ENCODE results near the gene CDC37L1. TPM values are rescaled to one million over a fixed set of nuclear protein-coding genes. Genes with fewer than 3 reads are reported as not detected.

CDC37L1 gene
- total and polyA plus RNA-seq, 3 donors from 2014 or later: 18.2 to 31.2 (median 31.2) TPM

DNA sequence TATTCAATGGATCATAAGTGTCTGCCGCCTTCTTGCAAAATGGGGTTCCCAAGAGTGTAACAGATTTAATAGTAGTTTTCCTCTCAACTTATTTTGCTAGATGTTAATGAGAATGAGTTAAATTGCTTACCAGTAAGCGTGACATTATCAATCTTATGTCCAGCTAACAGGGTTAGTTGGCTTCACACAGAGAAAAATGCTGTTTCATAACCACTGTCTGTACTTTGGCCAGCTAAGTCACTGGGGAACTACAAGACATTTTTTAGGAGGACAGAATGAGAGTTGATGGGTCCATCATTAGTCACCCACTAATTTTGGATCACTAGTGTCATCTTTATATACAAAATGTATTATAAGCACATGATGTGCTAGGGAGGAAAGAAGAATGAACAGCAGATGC, 1.4 kb downstream of the CDC37L1 start:
- intact Hi-C loops (cut with DNase I; ENCODE audit: low total_unique reads): no loop called here
- Histone ChIP-seq H3K27me3 (no peaks in the 10 kb centered on the region), H3K4me3 (peak overlapping the region; percentile 93 to 95), H3K4me1 (peaks cover 18% of the 10 kb centered on the region), H3K9me3 (no peaks in the 10 kb centered on the region), H3K36me3 (ENCODE audit: low read depth, missing control alignments) (no peaks in the 10 kb centered on the region), H3K27ac (peak overlapping the region; percentile 98)
- no peak for TF ChIP-seq POLR2A (IDR thresholded peaks at IDR 0.05)
- TF ChIP-seq, protein P1, sequence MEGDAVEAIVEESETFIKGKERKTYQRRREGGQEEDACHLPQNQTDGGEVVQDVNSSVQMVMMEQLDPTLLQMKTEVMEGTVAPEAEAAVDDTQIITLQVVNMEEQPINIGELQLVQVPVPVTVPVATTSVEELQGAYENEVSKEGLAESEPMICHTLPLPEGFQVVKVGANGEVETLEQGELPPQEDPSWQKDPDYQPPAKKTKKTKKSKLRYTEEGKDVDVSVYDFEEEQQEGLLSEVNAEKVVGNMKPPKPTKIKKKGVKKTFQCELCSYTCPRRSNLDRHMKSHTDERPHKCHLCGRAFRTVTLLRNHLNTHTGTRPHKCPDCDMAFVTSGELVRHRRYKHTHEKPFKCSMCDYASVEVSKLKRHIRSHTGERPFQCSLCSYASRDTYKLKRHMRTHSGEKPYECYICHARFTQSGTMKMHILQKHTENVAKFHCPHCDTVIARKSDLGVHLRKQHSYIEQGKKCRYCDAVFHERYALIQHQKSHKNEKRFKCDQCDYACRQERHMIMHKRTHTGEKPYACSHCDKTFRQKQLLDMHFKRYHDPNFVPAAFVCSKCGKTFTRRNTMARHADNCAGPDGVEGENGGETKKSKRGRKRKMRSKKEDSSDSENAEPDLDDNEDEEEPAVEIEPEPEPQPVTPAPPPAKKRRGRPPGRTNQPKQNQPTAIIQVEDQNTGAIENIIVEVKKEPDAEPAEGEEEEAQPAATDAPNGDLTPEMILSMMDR (IDR thresholded peaks at IDR 0.05): no peak
- WGBS, 2 donors: 37 to 38% methylated on average over 2 of the region's 2 CpGs
- DNase-seq: no peak

DNA sequence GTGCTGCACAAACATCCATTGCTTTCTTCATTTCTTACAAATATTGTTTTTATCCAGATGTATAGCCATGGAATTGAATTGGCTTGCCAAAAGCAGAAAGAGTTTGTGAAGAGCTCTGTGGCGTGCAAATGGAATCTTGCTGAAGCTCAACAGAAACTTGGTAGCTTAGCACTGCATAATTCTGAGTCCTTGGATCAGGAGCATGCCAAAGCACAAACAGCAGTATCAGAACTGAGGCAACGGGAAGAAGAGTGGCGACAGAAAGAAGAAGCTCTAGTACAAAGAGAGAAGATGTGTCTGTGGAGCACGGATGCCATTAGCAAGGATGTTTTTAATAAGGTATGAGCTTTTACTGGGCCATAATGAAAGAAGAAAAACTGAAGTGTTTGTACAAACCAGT, 5.5 kb downstream of the CDC37L1 start:
- Histone ChIP-seq H3K27ac (peak overlapping the region in 1 of 2 donors; percentile 21), H3K4me3 (no peak overlapping the region), H3K36me3 (ENCODE audit: low read depth, missing control alignments) (no peaks in the 10 kb centered on the region), H3K9me3 (no peaks in the 10 kb centered on the region), H3K27me3 (no peaks in the 10 kb centered on the region), H3K4me1 (peaks cover 26% of the 10 kb centered on the region)
- WGBS, 2 donors: 73 to 86% methylated on average over 4 of the region's 4 CpGs
- TF ChIP-seq, protein P1 (IDR thresholded peaks at IDR 0.05): no peak
- no peak for TF ChIP-seq POLR2A (IDR thresholded peaks at IDR 0.05)
- no peak for DNase-seq
- intact Hi-C loops (cut with DNase I; ENCODE audit: low total_unique reads): no loop called here

DNA sequence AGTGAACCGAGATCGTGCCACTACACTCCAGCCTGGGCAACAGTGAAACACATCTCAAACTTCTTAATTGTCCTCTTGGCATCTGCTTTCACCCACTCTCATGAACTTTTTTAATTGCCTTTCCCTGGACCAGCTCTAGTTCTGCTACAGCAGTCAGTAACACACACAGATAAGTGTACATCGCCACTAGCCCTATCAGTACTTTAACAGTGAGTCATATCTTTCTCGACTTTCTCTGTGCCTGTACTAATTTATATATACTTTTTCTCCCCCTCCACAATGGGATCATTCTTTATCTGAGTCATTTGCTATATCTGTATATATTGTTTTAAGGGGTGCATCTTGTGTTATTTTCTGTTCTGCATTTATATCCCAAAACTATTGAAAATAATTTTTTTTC, 6.7 kb downstream of the CDC37L1 start:
- peak overlapping the region in 1 of 2 donors; percentile 21 for H3K27ac ChIP-seq
- H3K9me3 ChIP-seq: no peaks in the 10 kb centered on the region
- 59 to 60% methylated on average over 4 of the region's 4 CpGs for WGBS, 2 donors
- no peak overlapping the region for H3K4me3 ChIP-seq
- no peaks in the 10 kb centered on the region for H3K36me3 ChIP-seq (ENCODE audit: low read depth, missing control alignments)
- peaks cover 20% of the 10 kb centered on the region for H3K4me1 ChIP-seq
- no peaks in the 10 kb centered on the region for H3K27me3 ChIP-seq
- TF ChIP-seq POLR2A (IDR thresholded peaks at IDR 0.05): no peak
- TF ChIP-seq, protein P1 (IDR thresholded peaks at IDR 0.05): no peak
- intact Hi-C loops (cut with DNase I; ENCODE audit: low total_unique reads): no loop called here
- DNase-seq: no peak

DNA sequence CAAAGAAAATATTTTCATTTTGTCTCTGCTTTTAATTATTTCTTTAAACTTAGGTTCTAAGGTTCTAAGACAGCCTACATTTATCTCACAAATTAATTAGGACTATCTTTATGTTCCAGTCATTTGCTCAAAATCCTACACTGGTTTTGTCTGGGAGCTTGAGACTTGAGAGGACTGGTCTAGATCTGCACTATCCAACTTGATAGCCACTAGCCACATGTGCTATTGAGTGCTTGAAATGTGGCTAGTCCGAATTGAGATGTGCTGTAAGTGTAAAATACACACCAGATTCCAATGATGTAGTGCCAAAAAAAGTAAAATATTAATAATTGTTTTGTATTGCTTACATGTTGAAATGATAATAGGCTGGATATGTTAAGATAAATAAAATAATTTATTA, 7.2 kb downstream of the CDC37L1 start:
- Histone ChIP-seq H3K4me3 (no peak overlapping the region), H3K4me1 (peaks cover 20% of the 10 kb centered on the region), H3K9me3 (no peaks in the 10 kb centered on the region), H3K27me3 (no peaks in the 10 kb centered on the region), H3K27ac (peak overlapping the region in 1 of 2 donors; percentile 21), H3K36me3 (ENCODE audit: low read depth, missing control alignments) (no peaks in the 10 kb centered on the region)
- intact Hi-C loops (cut with DNase I; ENCODE audit: low total_unique reads): no loop called here
- DNase-seq: no peak
- WGBS, 2 donors: 42 to 48% methylated on average over 1 of the region's 1 CpG
- TF ChIP-seq, protein P1 (IDR thresholded peaks at IDR 0.05): no peak
- no peak for TF ChIP-seq POLR2A (IDR thresholded peaks at IDR 0.05)

DNA sequence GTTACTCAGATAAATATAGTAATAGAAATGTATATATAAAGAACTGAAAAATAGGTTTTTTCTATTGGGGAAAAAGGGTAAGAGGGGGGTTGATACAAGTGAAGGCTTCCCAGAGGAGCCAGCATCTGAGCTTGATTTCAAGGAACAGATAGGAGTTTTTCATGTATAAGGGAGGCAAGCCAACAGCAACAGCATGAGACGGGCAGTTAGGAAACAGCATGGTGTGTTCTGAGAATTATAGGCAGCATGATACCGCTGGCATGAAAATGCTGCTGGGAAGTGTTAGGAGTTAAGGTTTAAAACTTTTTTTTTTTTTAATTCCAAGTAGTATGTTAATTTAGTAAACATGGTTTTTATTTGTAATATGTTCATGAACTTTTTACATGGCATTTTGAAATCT, 9.7 kb downstream of the CDC37L1 start:
- intact Hi-C loops (cut with DNase I; ENCODE audit: low total_unique reads): no loop called here
- H3K27ac ChIP-seq: peak overlapping the region in 1 of 2 donors; percentile 8
- no peaks in the 10 kb centered on the region for H3K9me3 ChIP-seq
- no peak overlapping the region for H3K4me3 ChIP-seq
- peak; percentile 37 for DNase-seq
- 43 to 61% methylated on average over 2 of the region's 2 CpGs for WGBS, 2 donors
- H3K36me3 ChIP-seq (ENCODE audit: low read depth, missing control alignments): no peaks in the 10 kb centered on the region
- peaks cover 17% of the 10 kb centered on the region for H3K4me1 ChIP-seq
- H3K27me3 ChIP-seq: no peaks in the 10 kb centered on the region
- TF ChIP-seq, protein P1 (IDR thresholded peaks at IDR 0.05): no peak
- no peak for TF ChIP-seq POLR2A (IDR thresholded peaks at IDR 0.05)

Data from testis (tissue), 3 donors.